IPS DF 19.7 (cell line): ENCODE data around the gene PLA2G5.
"Not testable (repeated sequence)": the region's sequence is repeated elsewhere in the genome, so short reads cannot be mapped to it uniquely, and the experiment has no call there.

Experiments
- DNase-seq: peaks from one replicate; pipeline ENCODE4 v3.0.0-alpha.2; 2013; ENCODE audit warnings: low read depth, low spot score

PLA2G5 gene

GRCh38 chr1:20117236-20117635 is 47.2 kb downstream of the PLA2G5 start:
- no peak for DNase-seq

GRCh38 chr1:20119347-20119746 is 49.4 kb downstream of the PLA2G5 start, which contains the start of gene PLA2G2D:
PLA2G2D (minus strand) TSS chr1:20119536; CDS start chr1:20119498, 38 bp downstream.
- no peak for DNase-seq

- DNase-seq: no peak
Measured at GRCh38 chr1:20120796-20121195, 50.8 kb downstream of the PLA2G5 start.

- DNase-seq: no peak
Measured at GRCh38 chr1:20123722-20124455, 53.9 kb downstream of the PLA2G5 start.

- no peak for DNase-seq
Measured at GRCh38 chr1:20124456-20125057, 54.6 kb downstream of the PLA2G5 start.

- DNase-seq: no peak
Measured at GRCh38 chr1:20125100-20125499, 55.1 kb downstream of the PLA2G5 start.

GRCh38 chr1:20126041-20126805 is 56.2 kb downstream of the PLA2G5 start:
- no peak for DNase-seq

GRCh38 chr1:20126806-20127440 is 56.9 kb downstream of the PLA2G5 start:
- no peak for DNase-seq

- DNase-seq: not testable (repeated sequence)
Measured at GRCh38 chr1:20130518-20130917, 60.5 kb downstream of the PLA2G5 start.

- DNase-seq: no peak
Measured at GRCh38 chr1:20134995-20135394, 65.0 kb downstream of the PLA2G5 start.

GRCh38 chr1:20136249-20136648 is 66.3 kb downstream of the PLA2G5 start:
- no peak for DNase-seq

GRCh38 chr1:20137055-20137454 is 67.1 kb downstream of the PLA2G5 start:
- no peak for DNase-seq

GRCh38 chr1:20137604-20138003 is 67.6 kb downstream of the PLA2G5 start:
- no peak for DNase-seq

- no peak for DNase-seq
Measured at GRCh38 chr1:20138346-20138745, 68.4 kb downstream of the PLA2G5 start.

GRCh38 chr1:20138961-20139550 is 69.1 kb downstream of the PLA2G5 start, which contains the start of gene PLA2G2F:
PLA2G2F (plus strand) TSS chr1:20139323; CDS start chr1:20139428, 105 bp downstream.
- DNase-seq: no peak

- no peak for DNase-seq
Measured at GRCh38 chr1:20139776-20140612, 70.0 kb downstream of the PLA2G5 start.

- DNase-seq: no peak
Measured at GRCh38 chr1:20141001-20141400, 71.0 kb downstream of the PLA2G5 start.

GRCh38 chr1:20141466-20141865 is 71.5 kb downstream of the PLA2G5 start:
- DNase-seq: no peak
